HG03575 (cell line): ENCODE data around the gene PHAF1.

Experiments
- ATAC-seq: cut with Tn5 transposase; IDR thresholded peaks from one replicate; pipeline ENCODE4 v1.9.1; 2021; ENCODE audit not compliant: unreplicated experiment, insufficient number of reproducible peaks, low FRiP score; ENCODE audit errors: extremely low read depth

The PHAF1 gene

DNA sequence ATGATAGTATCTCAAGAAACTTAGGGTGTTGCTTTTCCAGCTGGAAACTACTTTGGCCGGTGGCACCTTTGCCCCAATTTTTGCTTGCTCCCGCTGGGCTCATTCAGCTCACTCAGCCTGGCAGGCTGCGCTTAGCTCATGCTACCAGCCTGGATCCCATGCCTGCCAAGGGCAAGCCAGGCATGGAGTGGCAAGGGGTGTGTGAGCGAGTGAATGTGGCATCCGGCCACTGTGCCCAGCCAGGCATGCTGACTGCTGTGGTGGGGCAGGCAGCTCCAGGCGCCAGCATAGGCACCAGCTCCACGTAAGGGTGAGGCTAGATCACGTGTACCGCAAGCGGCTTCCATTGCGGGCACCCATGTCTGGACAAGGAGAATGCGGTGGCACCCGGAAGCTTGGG lies 31.6 kb downstream of the PHAF1 start:
- ATAC-seq, result no peak

DNA sequence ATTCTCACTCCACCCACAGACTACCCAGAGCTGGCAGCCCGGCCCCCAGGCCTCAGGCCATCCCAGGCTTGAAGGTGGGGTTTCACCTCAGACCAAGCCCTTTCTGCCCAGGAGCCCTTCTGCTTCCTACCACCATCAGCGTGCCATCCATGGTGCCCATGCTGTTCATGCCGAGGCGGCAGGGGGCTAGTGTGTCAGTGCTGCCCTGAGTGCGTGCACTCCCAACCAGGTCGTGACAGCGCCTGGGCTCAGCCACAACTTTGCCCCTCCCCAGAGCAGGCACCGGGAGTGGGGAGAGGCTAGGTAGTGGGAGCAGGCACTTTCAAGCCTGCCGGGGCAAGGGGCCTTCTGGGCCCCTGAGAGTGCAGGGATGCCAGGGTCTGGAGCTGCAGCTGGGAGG lies 32.6 kb downstream of the PHAF1 start:
- no peak for ATAC-seq

DNA sequence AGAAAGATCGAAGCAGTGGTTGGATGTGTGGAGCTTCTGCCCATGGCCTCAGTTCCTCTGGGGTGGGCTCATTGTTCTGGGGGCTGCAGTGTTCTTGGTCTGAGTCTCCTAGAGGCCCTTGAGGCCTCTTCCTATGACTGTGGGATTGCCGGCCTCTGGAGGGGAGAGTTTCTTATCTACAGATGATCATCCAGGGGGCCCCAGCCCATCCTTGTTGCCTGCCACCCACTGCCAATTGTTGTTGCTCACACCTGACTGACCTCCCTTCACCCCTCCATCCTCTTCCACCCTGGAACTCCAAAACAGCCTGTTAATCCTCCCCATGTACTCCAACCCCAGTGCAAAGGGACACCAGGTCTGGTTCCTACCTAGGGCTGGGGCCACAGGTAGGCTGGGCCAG lies 35.2 kb downstream of the PHAF1 start:
- ATAC-seq, result no peak

DNA sequence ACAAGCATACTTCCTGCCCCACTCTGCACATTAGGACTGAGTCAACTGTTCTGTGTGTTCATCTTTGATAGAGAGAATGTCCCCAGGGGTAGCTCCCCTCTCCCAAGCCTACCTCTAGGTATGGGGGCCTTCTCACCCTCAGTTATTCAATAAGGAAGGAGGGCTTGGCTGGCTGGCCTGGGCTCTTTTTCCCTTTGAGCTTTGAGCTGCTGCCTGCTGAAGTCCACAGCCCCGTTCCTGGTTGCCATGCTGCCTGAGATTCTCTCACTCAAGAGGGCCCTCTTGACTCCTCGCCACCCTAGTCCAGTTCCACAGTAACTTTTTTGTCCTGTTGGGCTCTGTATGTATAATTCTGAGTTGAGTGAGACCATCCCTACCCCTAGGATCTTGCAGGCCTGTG lies 36.0 kb downstream of the PHAF1 start:
- ATAC-seq, result no peak

DNA sequence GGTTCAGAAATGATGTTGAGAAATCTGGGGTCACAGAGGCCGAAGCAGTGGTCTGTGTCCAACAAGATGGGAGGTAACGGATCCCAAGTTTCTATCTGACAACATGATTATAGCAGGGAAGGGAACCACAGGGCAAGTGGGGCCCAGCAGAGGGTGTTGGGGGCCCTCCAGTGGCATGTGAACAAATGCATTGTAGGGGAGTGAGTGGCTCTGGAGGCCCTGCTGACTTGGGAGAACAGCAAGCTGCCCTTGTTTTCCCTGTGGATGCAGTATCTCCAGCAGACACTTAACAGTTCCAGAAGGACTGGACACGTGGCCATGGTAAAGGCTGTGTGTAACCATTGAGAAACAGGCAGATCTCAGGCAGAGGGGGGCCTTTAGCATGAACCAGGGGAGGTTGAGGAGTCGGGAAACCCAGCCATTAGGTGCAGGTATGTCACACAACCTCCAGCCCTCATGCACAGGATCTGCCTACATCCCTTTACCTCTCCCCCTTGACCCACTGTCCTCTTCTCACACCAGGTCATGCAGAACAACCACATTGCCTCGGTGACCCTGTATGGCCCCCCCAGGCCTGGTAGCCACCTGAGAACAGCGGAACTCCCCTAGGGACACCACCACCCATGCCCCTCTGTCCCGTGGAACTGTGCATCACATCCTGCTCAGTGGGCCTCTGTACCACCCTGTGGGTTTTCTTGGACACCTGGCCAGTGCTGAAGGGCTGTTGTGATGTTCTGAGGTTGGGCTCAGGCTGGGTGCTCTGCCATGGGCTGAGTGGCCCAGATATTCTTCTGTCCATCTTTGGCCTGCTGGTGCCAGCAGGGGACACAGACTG lies 37.0 kb downstream of the PHAF1 start:
- ATAC-seq, result no peak

DNA sequence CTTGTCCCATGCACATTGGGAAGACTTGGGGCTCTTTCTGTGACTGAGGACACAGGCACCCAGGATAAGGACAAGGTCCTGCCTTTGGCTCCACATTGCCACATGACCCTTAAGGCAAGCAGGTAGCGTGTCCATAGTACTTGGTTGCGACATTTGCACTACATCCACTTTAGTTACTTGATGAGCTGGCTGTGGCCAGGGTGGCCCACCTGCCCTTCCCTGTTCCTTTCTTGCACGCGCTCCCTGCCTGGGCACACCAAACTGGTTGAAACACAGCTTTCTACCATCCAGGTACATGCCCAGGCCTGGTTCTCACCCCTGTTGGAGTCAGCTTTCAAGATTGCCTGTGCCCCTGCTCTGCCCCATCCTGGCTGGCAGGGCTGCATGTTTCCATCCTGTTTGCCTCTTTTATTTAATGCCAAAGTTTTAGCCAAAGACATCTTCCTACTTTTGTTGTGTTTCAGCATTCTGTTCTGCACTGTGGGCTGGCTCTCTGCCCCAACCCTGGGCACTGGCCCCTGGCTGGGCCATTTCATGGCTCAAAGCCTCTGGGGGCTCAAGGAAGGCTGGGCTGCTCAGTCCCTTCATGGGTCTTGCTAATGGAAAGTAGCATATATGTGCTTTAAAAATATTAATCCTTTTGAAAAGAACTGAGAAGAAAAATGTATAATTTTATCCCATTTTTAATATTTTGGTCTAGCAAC lies 37.8 kb downstream of the PHAF1 start:
- ATAC-seq, result no peak

DNA sequence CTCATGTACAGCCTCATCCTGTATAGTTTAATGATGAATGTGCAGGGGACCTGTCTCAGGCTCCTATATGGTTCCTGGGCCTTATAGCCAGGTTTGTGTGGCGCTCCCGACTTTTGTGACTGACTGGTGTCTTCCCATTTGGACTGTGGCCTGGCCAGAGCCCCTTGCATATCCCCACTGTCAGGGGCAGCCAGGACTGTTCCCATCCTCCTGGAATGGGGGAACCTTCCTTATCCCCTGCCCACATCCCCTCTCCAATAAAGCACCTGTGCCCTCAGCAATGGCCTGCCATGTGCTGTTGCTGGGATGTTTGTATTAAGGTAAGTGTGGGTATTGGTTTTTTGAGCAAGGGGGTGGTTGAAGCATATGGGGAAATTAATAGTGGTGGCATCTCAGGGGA lies 38.5 kb downstream of the PHAF1 start:
- no peak for ATAC-seq

DNA sequence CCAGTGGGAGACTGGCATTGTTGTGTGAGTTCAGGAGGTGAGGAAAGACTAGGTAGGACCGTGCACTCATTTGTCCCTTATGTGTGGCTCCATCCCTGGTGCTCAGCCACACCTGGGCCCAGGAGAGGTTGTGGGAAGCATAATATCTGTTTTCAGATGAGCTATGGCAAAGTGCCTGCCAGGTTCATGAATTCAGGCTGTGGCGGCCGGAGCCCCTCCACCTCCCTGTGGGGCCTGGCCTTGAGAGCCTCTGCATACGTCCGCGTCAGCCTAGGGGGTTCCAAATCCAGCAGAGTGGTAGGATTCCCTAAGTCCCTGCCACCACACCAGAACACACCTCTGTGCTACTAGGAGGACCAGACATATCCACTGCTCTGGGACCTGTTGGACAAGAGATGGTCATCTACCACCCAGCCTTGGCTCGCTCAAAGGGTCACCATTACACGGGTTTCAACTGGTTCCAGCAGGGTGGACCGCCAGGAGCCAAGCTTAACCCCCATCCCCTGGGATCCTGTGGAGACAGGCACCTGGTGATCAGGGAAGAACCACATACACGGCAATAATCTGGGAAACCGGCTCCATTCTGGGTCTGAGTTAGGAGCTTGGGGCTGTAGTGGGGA lies 39.0 kb downstream of the PHAF1 start:
- no peak for ATAC-seq

DNA sequence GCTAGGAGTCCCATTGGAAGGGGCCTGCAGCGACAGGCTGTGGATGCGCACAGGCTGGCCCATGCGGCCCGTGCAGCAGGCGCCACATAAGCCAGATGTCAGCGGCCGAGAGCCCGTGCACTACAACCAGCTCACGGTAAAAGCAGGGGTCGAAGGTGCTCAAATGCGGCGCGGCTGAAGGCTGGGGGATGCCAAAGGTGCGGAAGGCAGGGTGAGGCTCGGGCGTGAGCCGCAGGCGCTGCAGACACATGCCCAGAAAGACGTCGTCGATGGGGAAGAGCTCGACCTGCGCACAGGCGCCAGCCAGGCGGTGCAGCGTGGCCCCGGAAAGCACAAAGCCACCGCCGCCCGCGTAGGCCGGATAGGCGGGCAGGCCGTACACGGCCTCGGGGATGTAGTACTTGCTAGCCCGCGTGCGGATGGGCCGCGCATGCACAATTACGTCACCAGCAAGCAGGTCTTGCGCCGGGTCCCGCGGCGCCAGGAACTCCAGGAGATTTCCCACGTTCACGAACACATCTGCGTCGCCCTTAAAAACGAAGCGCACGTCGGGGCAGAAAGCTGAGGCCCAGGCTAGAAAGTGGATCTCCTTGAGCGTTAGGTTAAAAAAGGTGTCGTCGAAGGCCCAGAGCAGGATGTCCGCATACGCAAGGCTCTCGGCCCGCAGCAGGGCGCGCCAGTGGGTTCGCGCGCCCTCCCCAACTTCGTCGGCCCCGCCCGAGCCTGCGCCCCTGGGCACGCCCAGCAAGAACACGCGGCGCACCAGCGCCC lies 39.7 kb downstream of the PHAF1 start:
- no peak for ATAC-seq

DNA sequence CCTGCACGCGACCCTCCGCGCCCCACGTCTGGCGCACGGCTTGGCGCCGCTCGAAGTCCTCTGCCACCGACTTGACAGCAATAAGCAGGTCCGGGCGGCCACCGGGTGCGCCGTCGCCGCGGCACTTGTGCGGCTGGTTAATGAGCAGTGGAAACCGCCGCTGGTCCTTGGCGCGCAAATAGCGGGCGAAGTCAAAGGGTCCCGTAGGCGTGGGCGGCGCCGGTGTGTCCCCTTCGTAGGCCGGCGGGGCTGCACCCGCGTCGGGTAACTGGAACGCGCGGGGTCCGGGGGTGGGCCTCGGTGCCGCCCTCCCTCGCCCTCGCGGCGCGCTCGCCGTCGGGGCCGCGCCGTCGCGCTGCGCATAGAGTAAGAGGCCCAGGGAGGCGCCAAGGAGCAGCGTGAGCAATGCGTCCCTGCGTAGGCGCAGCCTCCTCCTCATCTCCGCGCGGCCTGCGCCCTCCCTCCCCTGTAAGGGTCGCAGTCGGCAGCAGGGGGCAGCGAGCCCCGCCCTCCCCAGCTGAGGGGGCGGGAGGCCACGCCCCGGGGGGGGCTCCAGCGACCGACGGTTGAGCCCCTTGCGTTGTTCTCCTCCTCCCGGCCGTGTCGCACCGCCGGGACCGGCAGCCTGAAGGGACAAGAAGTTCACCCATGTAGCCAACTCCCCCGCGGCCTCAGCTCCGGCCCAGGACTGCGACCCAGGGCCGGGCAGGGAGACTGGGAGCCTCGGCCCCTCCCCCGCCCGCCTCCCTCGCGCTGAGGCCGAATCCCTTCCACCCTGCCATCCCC lies 40.5 kb downstream of the PHAF1 start:
- ATAC-seq, result no peak

DNA sequence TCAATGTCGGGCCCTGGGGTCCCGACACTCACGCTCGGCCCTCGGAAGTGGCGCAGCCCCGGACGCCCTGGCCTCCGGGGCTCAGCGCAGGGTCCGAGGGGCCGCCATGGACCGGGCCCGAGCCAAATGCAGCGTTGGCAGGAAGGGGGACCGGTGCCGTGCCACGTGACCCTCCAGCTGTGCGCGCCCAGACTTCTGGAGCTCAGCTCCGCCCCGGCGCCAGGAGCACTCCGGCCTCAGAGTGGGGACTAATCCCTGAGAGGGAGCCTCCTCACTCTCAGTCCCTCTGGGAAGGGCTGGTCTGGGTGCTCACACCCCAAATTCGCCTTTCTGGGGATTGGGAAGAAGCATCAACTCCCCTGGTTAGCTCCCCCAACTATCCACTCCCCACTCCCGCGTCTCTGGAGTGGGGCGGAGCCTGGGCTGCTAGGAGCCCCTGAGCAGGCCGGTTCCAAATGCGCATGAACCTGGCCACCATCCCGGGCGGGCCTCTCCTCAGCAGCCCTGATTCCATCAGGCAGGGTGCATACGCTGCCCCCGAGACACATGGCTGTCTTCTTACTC lies 41.2 kb downstream of the PHAF1 start, which contains the start of gene B3GNT9:
Gene B3GNT9, minus strand, starts transcription at position 166 of the 564 bp plus-strand sequence. CDS start 513 bp downstream, outside the sequence.
- ATAC-seq, result no peak

DNA sequence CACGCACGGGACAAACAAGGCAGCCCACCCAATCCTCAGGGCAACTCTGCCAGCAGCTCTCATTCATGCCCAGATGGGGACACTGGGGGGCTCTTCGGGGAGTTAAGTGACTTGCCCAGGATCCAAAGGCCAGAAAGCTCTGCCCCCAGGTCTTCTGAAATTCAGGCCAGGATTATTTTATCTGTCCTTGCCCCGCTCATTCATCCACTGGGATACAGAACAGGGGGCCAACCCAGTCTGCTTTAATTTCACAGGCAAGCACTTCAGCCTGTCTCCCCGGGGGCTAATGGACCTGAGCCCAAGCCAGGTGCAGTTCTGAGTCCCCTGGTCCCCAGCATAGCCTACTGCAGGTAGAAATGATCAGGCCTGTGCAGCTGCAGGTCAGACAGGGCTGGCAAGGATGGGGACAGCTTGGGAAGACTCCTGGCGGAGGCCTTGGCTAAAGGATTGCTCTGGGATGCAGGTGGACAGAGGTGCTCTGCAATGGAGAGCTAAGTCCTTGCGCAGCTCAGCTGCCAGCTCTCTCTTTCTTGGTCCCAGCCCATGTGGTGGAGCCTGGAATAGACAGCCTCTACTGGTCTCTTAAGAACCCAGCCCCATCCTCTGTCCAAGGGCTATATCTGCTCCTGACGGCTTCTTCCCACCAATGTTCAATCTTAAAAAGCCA lies 41.8 kb downstream of the PHAF1 start:
- ATAC-seq, result no peak

DNA sequence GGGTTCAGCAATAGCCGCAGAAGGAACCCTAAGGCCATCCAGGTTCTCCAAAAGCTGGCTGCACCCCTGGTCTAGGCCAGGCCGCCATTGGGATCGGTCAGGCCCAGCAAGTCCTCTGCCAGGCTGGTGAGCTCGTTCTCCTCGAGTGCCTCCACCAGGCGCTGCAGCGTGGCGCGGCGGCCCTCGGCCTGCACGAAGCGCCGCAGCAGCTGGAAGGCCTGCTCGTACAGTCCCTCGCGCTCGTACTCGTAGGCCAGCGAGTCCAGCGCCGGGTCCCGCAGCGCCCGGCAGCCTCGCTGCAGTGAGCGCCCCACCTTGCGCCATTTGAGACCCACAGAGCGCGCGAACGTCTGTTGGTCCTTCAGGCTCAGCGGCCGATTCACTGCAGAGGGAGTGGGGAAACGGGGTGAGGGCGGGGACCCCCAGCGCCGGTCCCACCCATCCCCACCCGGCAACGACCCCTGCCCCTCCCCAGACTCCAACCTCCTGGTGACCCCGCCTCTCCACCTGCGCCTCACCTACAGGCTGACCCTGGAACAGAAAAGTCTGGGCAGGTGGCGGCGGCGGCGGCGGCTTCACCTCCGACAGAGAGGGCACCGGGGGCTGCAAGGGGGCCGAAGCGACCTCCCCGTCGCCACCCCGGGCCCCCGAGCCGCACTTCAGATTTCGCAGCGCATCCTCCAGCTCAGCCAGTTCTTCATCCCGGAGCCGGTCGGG lies 45.0 kb downstream of the PHAF1 start:
- no peak for ATAC-seq

DNA sequence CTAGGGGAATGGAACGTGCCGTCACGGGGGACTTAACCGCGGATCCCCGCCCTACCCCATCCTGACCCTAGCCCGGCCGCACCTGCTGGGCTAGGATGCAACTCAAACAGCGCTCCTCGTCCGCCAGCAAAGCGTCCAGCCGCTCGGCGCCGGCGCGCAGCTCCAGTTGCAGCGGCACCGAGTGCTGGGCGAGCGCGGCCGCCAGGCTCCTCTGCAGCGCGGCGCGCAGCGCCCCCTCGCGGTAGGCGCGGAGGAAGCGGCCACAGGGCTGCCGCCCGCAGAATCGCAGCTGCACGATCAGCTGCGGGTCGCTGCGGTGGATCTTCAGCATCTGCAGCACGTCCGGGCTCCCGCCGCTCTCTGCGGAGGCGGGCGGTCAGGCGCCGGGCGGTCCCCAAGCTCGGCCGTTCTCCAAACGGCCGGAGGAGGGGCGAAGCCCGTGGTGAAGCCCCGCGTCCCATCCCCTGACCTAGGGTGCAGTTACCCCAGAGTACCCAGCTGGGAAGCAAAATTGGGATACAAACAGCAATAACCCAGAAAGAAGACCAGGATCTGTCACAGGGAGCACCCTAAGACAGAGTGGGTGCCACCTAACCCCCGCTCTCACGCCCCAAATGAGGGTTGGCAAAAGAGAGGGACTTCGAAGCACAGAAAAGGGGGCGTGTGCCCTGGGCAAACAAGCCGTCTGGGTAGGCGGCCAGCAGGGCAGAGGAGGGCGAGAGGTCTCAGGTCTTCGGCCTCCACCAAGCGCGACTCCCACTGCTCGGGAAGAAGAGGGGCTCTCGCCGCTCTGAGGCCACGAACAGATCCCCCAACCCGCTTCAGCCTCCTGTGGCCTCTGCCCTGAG lies 45.8 kb downstream of the PHAF1 start:
- no peak for ATAC-seq

DNA sequence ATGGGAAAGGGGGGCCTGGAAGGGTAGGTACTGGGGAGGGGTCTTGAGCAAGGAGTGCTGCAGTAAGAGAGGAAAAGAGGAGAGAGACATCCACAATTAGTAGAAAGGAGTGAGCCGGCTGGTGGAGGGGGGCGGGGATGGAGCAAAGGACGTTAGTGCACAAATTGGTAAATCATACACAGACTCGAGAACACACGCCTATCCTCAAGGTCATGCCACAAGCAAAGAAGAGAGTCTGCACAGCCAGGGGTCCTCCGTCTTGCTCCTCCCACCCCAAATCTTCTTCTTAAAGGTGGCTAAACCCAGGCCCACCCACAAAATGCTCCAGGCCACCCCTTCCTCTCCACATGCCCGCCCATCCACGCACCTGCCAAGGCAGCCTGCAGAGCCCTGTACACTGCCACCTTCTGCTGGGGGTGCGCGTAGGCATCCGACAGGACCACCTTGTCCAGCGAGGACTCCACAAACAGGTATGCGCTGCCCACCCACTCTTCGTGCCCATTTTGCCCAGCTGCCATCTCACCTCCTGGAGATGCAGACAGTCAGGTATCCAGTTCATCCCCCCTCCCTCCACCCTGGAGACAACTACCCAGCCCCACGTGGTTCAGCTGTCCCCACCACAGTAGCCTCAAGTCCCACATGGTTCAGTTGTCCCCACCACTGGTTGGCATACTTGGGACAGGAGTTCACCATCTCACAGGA lies 46.6 kb downstream of the PHAF1 start:
- ATAC-seq, result no peak
